Measurements from ENCODE around the gene ADAMTSL4.

GRCh38 chr1:150550222-150551050 lies 1.2 kb downstream of the ADAMTSL4 start:
- TF ChIP-seq ZFP1 (CRISPR knock-in tag; IDR thresholded peaks at IDR 0.05) (no peak), CHD1 (IDR thresholded peaks at IDR 0.05; ENCODE audit: low read length) (no peak), CHD4 (IDR thresholded peaks at IDR 0.05; ENCODE audit: insufficient read depth, insufficient replicate concordance, low read depth, low read length, poor library complexity, severe bottlenecking) (no peak), STAT6 (CRISPR knock-in tag; IDR thresholded peaks at IDR 0.05) (no peak), EZH2 (IDR thresholded peaks at IDR 0.05; ENCODE audit: borderline replicate concordance, low read depth, low read length) (no peak), ZNF263 (CRISPR knock-in tag; IDR thresholded peaks at IDR 0.05; ENCODE audit: borderline replicate concordance) (no peak), MTA1 (IDR thresholded peaks at IDR 0.05; ENCODE audit: borderline replicate concordance) (no peak), NR3C1 (CRISPR knock-in tag; IDR thresholded peaks at IDR 0.05) (no peak), KDM2B (CRISPR knock-in tag; IDR thresholded peaks at IDR 0.05) (no peak), FIP1L1 (IDR thresholded peaks at IDR 0.05; ENCODE audit: low read depth, low read length, poor library complexity, severe bottlenecking) (no peak)

All from K562 (cell line).